NCI-H748 (cell line): ENCODE measurements around the gene RBM22.

Experiments
- DNase-seq: peaks from one replicate; lab custom pipeline; 2025; ENCODE audit not compliant: unreplicated experiment; lab: John Stamatoyannopoulos, UW

Gene RBM22

DNA sequence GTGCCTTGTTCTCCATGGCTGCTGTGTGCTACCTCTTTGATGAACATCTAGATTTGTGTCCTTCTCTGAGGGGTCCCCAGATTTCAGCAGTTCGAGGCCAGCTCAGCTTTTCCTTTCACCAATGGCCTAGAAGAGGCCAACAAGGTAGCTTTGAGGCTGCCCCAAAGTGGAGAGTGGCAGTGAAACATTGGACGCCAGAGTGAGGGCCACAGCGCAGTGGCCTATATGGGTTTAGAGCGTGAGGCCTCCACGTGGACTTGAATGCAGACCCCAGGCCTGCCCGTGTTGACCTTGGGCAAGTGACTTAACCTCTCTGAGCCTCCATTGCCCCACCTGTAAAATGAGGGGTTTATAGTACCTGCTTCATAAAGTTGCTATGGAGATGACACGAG lies 28.0 kb downstream of the RBM22 start:
- DNase-seq, result no peak

DNA sequence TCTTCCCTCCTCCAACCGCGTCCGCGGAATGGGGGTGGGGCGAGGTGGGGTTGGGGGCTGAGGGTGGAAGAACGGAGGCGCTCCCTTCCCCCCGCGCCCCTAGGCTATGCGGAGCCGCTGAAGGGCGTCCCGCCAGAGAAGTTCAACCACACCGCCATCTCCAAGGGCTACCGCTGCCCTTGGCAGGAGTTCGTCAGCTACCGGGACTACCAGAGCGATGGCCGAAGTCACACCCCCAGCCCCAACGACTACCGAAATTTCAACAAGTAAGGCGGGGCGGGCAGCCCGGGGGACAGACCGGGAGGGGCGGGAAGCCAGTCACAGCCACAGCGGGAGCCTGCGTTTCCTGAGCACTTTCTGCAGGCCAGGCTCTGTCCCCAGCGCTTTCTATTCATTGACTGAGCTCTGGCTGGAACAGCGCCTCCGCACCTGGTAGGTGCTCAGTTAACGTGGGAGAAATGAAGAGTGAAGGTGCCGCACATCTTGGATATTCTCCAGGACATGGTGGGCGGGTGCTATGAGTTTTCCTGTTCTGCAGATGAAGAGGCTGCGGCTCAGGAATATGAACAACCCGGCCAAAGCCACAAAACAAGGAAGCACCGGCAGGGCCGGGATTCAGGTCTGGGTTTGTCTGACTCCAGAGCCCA lies 28.5 kb downstream of the RBM22 start:
- DNase-seq, result no peak

- no peak for DNase-seq
Observed at GRCh38 chr5:150671509-150672236, 29.2 kb downstream of the RBM22 start.

- no peak for DNase-seq
Observed at GRCh38 chr5:150670948-150671310, 29.9 kb downstream of the RBM22 start.

GRCh38 chr5:150670275-150670947 lies 30.5 kb downstream of the RBM22 start:
- DNase-seq, result no peak

- peak; percentile 17 for DNase-seq
Observed at GRCh38 chr5:150665044-150665443, 35.8 kb downstream of the RBM22 start.

DNA sequence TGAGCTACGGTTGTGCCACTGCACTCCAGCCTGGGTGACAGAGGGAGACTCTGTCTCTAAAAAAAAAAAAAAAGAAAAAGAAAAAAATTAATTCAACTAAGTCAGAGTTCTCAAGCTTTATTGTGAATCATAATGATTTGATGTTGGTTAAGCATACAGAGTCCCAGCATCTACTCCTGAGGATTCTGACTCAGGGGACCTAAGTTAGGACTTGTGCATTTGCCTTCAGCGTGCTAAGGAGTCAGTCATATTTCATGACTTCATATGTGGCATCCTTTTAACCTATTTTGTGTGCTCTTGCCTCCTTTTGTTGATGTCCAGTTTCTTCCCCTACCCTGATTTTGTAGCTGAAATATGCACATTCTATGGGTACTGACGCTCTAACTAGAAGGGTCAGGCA lies 36.9 kb downstream of the RBM22 start:
- DNase-seq, result no peak

- no peak for DNase-seq
Observed at GRCh38 chr5:150662731-150663516, 37.9 kb downstream of the RBM22 start.

DNA sequence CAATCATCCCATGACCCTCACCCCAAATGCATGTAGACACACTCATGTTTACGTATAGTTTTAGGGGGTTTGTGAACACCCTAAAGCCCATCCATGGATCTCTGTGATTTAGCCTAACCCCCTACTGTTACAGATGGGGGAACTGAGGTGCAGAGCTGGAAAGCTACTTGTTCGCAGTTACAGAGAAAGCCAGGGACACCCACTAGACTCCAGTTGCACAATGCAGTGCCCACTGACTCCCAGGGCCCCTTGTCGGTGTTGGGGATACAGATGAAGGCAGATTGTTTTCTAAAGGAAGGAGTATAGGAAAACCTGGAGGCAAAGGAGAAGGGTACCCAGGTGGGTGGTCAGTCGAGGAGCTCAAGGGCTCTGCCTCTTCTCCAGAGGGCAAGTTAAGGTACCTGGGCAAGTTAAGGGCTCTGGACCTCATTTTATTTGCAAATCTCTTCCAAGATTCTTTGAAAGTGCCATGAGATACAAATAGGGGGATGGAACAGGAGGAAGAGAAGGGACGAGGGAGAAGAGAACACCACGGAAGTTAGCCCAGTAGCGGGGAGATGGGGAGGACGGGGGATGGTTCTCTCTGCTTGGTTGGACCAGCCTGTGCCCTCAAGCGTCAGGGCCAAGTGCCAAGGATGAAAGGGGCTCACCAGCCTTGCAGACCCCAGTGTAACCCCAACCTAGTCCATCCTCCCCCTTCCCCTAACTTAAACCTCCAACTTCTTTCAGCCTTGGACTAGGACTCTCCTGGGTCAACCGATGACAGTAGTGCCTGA lies 38.9 kb downstream of the RBM22 start:
- no peak for DNase-seq

DNA sequence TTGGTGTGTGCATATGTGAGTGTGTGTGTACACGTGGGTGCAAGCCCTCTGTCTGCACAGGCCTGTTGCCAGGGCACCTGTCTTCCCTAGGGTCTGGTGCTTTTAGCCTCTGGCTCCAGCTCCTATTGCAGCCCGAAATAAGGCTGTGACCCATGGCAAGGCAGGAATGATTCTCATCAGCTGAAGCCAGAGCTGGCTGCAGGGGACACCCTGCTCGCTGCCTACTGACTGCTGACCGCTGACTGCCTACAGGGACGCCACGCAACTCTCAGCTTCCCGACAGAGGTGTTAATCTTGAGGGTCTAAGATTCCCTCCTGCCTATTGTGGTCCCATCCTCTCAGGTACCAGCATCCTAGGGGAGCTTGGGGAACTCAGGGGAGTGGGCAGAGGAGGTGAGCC lies 39.8 kb downstream of the RBM22 start, which contains the start of gene MYOZ3:
Gene MYOZ3 (plus strand): TSS at position 166 of the 400 bp plus-strand sequence. CDS start 1,691 bp downstream, outside the sequence.
- DNase-seq, result no peak

DNA sequence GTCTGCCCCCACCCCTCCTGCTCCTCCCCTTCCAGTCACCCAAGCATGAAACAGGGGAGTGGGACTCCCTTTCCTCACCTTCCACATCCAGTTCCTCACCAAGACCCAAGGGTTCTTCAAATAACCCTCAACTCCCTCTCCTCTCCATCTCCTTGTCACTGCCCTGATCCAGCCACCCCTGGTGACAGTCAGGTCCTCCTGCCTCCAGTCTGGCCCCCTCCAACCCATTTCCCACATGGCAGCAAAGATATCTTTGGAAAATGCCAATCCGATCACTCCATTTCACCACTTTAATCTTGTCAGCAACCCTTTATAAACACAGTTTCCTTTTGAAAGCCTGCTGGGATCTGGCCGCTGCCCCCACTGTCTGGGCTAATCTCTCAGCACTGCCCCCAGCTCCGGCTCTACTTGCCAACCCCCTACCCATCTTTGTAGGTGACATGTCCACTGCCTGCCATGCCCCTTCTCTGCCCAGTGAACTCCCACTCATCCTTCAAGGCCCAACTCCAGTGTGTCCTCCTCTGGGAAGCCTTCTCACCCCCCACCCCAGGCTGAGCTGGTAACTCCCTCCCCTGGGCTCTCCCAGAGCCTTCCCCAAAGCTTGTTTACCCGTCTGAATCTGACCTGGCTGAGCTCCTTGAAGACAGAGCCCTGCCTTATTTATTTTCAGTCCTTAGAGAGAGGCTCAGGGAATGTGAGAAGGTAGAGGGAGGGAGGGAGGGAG lies 40.6 kb downstream of the RBM22 start:
- DNase-seq, result no peak

DNA sequence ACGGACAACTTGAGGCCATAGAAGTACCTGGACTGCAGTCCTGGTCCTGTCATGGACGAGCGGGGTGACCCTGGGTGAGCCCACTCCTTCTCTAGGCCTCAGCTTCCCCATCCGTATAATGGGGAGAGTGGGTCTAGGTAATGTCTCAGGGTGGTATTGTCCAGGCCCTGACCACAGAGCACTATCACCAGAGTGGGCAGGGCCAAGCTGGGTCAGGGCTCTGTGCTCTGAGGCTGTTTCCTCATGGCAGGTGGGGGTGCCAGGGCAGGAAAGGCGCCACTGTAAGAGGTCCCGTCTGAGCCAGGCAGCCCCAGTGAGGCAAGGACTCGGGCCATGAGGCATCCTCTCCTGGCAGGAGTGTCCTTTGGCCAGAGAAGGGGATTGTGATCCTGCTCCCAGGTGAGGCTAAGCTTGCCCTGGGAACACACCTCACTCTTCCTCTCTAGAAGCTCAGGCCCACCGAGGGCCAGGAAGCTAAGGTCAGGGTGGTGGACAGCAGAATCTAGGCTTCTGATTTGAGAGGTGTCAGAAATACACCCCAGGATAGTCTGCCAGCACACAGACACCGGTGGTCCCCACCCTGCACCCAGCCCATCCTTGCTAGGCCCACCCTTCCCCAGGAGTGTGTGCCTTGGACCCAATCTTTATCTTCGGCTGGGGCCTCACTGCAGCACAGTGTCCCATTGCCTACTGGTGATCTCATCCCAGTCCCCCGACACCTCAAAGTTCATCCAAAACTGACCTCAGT lies 41.3 kb downstream of the RBM22 start:
- no peak for DNase-seq

DNA sequence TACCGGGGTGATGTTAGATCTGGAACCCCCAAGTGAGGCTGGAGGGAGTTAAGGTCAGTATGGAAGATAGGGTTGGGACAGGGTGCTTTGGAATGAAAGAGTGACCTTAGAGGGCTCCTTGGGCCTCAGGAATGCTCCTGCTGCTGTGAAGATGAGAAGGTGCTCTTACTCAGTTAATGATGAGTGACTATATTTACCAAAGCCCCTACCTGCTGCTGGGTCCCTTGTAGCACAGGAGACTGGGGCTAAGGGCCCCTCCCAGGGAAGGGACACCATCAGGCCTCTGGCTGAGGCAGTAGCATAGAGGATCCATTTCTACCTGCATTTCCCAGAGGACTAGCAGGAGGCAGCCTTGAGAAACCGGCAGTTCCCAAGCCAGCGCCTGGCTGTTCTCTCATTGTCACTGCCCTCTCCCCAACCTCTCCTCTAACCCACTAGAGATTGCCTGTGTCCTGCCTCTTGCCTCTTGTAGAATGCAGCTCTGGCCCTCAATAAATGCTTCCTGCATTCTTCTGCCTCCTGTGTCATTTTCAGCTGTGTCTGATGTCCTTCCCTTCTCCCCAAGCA lies 42.1 kb downstream of the RBM22 start:
- DNase-seq, result no peak

DNA sequence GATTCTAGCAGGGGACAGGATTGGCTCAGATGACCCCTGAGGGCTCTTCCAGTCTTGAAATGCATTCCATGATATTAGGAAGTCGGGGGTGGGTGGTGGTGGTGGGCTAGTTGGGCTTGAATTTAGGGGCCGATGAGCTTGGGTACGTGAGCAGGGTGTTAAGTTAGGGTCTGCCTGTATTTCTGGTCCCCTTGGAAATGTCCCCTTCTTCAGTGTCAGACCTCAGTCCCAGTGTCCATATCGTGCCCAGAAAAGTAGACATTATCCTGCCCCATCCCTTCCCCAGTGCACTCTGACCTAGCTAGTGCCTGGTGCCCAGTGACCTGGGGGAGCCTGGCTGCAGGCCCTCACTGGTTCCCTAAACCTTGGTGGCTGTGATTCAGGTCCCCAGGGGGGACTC lies 42.7 kb downstream of the RBM22 start:
- no peak for DNase-seq

DNA sequence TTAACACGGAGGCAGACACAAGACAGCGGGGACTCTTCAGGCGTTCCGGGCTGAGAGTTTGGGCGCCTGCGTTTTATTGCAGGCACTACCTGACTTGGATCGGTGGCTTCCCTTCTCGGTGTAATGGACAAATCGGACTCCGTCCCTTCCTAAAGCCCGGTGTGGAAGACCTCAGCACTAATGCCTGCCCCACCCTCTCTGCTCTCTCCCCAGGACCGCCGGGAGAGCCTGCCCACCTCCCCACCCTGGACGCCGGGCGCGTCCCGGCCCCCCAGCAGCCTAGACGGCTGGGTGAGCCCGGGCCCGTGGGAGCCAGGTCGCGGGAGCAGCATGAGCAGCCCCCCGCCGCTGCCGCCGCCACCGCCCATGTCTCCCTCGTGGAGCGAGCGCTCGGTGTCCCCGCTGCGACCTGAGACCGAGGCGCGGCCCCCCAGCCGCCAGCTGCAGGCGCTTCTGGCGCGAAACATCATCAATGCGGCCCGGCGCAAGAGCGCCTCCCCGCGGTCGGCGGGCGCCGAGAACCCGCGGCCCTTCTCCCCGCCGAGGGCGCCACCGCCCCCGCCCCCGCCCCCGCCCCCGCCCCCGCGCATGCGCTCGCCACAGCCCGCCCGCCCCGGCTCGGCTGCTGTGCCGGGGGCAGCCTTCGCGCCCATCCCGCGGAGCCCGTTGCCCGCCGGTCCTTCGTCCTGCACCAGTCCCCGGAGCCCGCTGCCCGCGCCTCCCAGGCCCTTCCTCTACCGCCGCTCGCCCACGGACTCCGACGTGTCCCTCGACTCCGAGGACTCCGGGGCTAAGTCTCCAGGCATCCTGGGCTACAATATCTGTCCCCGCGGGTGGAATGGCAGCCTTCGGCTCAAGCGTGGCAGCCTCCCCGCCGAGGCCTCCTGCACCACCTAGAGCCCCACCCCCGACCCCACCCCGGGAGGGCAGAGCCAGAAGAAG lies 44.4 kb downstream of the RBM22 start:
- DNase-seq, result peak; percentile 84

DNA sequence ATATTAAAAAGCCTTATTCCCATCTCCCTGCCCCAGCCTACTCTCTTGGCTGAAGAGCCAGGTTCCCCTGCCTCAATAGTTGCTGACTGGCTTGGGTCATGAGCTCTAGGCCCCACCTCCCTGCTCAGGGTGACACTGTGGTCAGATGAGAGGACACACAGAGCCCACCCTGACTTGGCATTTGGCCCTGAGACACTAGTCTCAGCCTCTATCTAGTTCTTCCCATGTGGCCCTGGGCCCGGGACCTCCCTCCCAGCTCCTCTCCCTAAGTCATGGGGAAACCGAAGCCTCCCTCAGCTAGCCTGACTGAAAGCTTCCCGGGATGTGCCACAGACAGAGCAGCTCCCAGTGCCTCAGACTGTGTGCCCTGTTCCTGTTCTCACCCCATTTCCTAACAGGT lies 45.6 kb downstream of the RBM22 start:
- DNase-seq, result no peak

DNA sequence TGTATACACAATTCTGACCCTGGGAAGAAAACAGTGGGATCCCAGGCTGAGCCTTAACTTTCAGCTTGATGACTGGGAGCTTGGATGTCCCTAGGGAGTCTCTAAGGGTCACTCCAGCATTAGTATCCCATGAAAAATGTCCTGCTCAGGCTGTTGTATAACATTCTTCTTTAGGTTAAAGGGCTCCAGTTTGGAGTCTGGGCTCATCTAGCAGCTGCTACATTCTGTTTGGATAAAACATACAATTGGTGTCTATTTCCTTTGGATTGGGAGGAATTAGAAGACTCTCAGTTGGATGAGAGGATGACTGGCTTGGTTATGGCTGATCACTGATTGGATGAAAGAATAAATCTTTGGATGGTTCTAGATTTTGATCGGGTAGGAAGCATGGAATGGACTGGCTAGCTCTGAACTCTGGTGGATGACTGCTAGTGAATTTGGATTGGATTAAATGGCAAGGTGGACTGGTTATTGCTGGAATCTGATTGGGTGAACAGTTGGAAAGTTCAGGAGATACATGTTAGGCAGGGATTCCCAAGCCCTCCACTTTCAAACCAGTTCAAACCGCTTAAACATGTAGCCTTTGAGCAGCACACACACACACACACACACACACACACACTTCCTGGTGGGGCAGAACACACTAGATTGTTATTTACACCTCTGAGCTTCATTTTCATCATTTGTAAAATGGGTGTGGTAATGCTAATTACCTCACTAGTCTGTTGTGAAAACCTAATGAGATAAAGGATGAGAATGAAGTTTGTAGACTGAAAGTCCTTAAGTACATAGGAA lies 46.9 kb downstream of the RBM22 start:
- no peak for DNase-seq
